Islet precursor cell (in vitro differentiated cells): Measurements from ENCODE around the gene ZBTB5.
"Not testable (repeated sequence)": the region's sequence is repeated elsewhere in the genome, so short reads cannot be mapped to it uniquely, and the experiment has no call there.

Experiments
- DNase-seq: peaks from one replicate; pipeline ENCODE4 v3.0.0-alpha.2; 2018

ZBTB5 gene

GRCh38 chr9:37465249-37466036 is at the start of gene ZBTB5:
Gene ZBTB5, minus strand, starts transcription at chr9:37465450. Its CDS starts 22,899 bp downstream, at chr9:37442551.
- peak; percentile 100 for DNase-seq

- DNase-seq = no peak
Observed at GRCh38 chr9:37514999-37515398, 49.7 kb upstream of the ZBTB5 start.

- not testable (repeated sequence) for DNase-seq
Observed at GRCh38 chr9:37514415-37514814, 49.2 kb upstream of the ZBTB5 start.

- no peak for DNase-seq
Observed at GRCh38 chr9:37512437-37512836, 47.2 kb upstream of the ZBTB5 start.

GRCh38 chr9:37511016-37512010 is 46.1 kb upstream of the ZBTB5 start:
- peak; percentile 79 for DNase-seq

- DNase-seq = not testable (repeated sequence)
Observed at GRCh38 chr9:37510053-37510452, 44.8 kb upstream of the ZBTB5 start.

- DNase-seq = no peak
Observed at GRCh38 chr9:37509536-37509935, 44.3 kb upstream of the ZBTB5 start.

- no peak for DNase-seq
Observed at GRCh38 chr9:37508834-37509206, 43.6 kb upstream of the ZBTB5 start.

- DNase-seq = no peak
Observed at GRCh38 chr9:37508135-37508833, 43.0 kb upstream of the ZBTB5 start.

GRCh38 chr9:37507566-37508134 is 42.4 kb upstream of the ZBTB5 start:
- no peak for DNase-seq

- DNase-seq = no peak
Observed at GRCh38 chr9:37504605-37505004, 39.4 kb upstream of the ZBTB5 start.

GRCh38 chr9:37503736-37504135 is 38.5 kb upstream of the ZBTB5 start:
- no peak for DNase-seq

- no peak for DNase-seq
Observed at GRCh38 chr9:37501957-37502596, 36.8 kb upstream of the ZBTB5 start.

- DNase-seq = no peak
Observed at GRCh38 chr9:37499297-37499696, 34.0 kb upstream of the ZBTB5 start.

GRCh38 chr9:37498457-37498856 is 33.2 kb upstream of the ZBTB5 start:
- DNase-seq = no peak

GRCh38 chr9:37497320-37497719 is 32.1 kb upstream of the ZBTB5 start:
- no peak for DNase-seq

GRCh38 chr9:37496020-37496419 is 30.8 kb upstream of the ZBTB5 start:
- DNase-seq = no peak

GRCh38 chr9:37495571-37495970 is 30.3 kb upstream of the ZBTB5 start:
- DNase-seq = no peak

- no peak for DNase-seq
Observed at GRCh38 chr9:37491939-37492338, 26.7 kb upstream of the ZBTB5 start.

GRCh38 chr9:37486616-37487548 is 21.6 kb upstream of the ZBTB5 start:
- no peak for DNase-seq

- DNase-seq = no peak
Observed at GRCh38 chr9:37486256-37486615, 21.0 kb upstream of the ZBTB5 start.
